ENCODE measurements around the gene HOXB4. TPM values are rescaled to one million over a fixed set of nuclear protein-coding genes. Genes with fewer than 3 reads are reported as not detected.
A peak's percentile ranks its signal among the peaks of the same experiment; 100 is the strongest.

Gene HOXB4
- total and polyA plus RNA-seq, 10 of the 15 experiments (the other 5 are each of a cell fraction or from before 2014, with no cell fraction given): 0.35 to 5.8 (median 3.0) TPM

- no peak for TF ChIP-seq SIX5 (IDR thresholded peaks at IDR 0.05; ENCODE audit: low read depth, low read length, severe bottlenecking)
- TF ChIP-seq TCF7 (IDR thresholded peaks at IDR 0.05; ENCODE audit: borderline replicate concordance): no peak
- no peak for TF ChIP-seq ESRRA (IDR thresholded peaks at IDR 0.05; ENCODE audit: low read length)
- TF ChIP-seq CREB1 (IDR thresholded peaks at IDR 0.05; ENCODE audit: low read depth): no peak
- TF ChIP-seq E2F8 (IDR thresholded peaks at IDR 0.05; ENCODE audit: low read depth, partially characterized antibody): no peak
- TF ChIP-seq USF1 (IDR thresholded peaks at IDR 0.05; ENCODE audit: borderline replicate concordance, extremely low read length, insufficient read depth, low read depth, low read length): no peak
- TF ChIP-seq BACH1 (IDR thresholded peaks at IDR 0.05; ENCODE audit: borderline replicate concordance): no peak
- no peak for TF ChIP-seq SUZ12 (IDR thresholded peaks at IDR 0.05; ENCODE audit: unreplicated experiment)
- peak; percentile 56 to 58; a peak in 2 of 4 replicates for TF ChIP-seq IKZF2 (IDR thresholded peaks at IDR 0.05)
- TF ChIP-seq SKIL (IDR thresholded peaks at IDR 0.05; ENCODE audit: low read depth, poor library complexity, severe bottlenecking): no peak
- TF ChIP-seq POLR2AphosphoS5 (IDR thresholded peaks at IDR 0.05; ENCODE audit: low read length): no peak
- TF ChIP-seq IKZF1 (conservative IDR thresholded peaks at IDR 0.05): peak; percentile 19; the same call in 1 of the 2 replicates
Observed at GRCh38 chr17:48544349-48545021, 33.7 kb downstream of the HOXB4 start (continued).

Data from GM12878 (cell line).